UCSD-AML1 (cell line): ENCODE measurements around the gene PIGQ.

Source experiments
- DNase-seq: peaks from one replicate; lab custom pipeline; 2025; ENCODE audit not compliant: unreplicated experiment; lab: John Stamatoyannopoulos, UW

The PIGQ gene

DNA sequence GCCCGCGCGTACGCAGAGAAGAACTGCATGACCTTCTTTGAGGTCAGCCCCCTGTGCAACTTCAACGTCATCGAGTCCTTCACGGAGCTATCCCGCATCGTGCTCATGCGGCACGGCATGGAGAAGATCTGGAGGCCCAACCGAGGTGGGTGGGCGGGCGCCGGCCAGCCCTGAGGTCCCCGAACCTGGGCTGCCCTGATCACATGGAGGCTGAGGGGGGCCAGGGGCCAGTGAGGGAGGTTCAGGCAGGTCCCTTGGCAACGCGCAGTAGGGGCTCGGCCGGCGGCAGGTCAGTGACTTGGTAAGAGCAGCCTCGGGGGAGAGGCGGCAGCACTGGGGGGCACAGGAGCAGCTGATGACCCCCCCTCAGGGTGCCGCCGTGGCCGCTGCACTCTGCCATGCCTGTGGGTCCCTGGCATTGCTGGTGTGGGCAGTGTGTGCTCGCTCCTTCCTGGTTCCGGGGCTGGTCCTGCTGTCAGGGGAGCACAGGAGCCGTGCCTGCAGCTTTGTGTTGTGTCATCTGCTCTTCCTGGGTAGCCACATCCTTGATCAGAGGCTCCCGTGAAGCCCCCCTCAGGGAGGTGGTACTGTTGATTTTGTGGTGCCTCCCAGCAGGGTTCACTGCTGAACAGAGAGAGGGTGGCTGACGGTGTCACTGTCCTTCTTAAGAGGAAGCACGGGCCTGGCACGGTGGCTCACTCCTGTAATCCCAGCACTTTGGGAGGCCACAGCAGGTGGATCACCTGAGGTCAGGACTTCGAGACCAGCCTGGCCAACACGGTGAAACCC, 56.4 kb downstream of the PIGQ start:
- DNase-seq = no peak

DNA sequence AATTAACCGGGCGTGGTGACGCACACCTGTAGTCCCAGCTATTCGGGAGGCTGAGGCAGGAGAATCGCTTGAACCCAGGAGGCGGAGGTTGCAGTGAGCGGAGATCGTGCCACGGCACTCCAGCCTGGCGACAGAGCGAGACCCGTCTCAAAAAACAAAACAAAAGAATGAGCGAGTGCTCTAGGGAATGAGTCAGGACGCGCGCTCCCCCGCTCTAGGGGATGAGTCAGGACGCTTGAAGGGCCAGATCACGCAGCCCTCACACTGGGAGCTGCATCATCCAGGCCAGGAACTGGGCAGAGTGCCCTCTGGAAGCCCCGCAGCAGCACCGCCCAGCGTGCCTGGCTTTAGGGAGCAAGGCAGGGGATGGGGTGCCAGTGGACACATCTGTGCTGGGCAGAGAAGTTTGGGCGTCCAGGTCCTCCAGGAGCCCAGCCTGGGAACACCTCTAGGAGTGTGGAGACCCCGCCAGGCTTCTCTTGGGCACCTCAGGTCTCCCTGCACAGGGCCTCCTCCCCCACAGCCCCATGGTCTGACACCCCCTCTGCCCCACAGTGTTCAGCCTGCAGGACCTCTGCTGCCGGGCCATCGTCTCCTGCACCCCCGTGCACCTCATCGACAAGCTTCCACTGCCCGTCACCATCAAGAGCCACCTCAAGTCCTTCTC, 57.2 kb downstream of the PIGQ start:
- DNase-seq = no peak

DNA sequence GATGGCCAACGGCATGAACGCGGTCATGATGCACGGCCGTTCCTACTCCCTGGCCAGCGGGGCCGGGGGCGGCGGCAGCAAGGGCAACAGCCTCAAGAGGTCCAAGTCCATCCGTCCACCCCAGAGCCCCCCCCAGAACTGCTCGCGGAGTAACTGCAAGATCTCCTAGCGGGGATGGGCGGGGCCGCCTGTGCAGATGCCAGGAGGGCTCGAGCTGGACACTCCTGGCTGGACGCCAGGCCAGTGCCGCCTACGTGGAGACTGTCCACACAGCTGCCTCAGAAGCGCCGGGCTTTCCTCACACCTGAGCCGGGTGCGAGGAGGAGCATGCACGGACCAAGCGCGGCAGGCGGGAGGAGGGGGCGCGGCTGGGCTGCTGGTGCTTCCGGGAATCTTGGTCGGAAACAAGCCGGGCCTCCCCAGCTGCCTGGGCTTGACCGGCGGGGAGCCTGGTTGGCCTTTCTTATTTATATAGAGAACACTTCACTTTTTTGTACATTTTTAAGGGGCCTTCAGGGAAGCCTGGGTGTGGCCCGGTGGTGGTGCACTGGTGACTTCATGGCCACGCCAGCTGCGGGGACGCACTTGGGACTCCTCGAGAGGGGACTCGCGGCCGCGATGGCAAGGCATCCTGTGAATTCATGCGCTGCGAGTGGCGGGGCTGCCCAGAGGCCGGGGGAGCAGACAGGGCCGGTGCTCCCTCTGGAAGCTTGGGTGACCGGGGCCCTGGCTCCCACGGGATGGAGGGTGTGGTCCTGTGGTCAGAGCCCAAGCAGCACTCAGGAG, 57.9 kb downstream of the PIGQ start:
- no peak for DNase-seq

DNA sequence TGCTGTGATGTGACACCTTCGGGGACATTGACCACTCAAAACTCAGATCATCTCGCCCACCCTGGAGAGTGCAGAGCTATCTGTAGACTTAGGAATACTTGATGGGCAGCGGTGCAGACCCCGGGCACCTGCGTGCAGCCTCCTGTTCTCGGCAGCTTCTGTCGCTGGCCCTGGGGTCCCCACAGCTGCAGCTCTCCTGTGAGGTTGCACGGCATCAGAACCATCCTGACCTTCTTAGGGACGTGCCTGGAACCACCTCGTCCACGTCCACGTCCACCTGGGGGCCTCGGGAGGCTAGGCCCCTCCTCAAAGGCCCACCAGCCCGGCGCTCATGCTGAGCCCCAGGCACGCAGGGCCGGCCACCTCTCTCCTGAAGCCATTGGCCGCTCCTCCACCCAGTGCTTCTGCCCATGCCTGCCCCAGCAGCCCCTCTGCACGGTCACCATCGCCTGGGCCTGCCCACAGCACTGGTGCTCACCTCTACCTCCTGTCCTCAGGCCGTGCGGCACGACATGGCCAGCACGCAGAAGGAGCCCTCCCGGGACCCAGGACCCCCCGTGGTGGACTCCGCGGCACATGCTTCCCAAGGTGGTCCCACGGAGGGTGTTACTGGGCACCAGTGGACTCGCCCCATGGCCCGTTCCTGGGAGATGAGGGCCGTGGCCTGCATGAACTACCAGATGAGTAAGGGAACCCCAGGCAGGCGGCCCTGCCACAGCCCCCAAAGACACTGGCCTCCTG, 58.7 kb downstream of the PIGQ start:
- no peak for DNase-seq

DNA sequence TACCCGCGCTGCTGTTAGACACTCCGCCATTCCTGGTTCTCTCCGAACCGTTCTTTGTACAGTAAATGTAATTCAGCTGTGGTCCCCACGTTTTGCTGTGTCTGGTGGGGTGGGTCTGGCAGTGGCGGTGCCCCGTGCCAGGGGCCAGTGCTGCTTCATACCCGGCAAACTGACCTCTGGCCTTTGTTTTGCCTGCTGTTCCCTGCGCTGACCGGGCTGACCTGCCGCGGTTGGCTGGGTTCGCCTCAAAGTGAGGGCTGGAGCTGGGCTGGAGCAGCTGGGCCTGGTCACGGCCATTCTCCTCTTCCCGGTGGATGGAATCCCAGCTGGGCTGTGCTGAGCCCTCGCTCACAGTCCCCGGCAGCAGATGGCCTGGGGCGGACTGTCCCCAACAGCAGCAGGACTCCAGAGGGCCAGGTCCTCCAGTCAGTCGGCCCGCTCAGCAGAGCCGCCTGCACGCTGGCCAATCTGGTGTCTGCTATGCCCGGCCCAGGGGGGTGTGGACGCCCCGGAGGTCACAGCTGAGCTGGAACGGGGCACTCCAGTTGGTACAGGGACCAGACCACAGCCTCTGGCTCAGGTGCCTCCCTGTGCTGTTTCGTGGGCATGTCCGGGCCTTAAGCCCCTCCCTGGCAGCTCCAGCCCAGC, 59.5 kb downstream of the PIGQ start:
- no peak for DNase-seq

DNA sequence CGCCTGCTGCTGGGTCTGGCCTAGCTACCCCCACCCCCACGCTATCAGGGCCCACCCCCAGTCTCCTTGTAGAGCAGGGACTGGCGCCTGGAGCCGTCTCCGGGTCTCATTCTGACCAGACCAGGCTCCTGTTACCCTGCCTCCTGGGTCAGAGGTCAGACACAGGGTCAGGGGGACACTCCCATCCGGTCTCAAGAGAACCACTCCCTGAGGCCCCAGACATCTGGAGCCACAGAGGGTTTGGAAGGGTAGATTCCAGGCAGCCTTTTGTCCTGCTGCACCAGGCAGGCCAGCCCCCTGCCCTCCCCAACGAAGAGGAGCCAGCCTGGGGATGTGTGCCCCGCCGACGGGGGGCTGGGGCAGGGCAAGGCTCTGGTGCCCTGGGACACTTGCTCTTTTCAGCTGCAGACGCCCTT, 60.1 kb downstream of the PIGQ start:
- no peak for DNase-seq

DNA sequence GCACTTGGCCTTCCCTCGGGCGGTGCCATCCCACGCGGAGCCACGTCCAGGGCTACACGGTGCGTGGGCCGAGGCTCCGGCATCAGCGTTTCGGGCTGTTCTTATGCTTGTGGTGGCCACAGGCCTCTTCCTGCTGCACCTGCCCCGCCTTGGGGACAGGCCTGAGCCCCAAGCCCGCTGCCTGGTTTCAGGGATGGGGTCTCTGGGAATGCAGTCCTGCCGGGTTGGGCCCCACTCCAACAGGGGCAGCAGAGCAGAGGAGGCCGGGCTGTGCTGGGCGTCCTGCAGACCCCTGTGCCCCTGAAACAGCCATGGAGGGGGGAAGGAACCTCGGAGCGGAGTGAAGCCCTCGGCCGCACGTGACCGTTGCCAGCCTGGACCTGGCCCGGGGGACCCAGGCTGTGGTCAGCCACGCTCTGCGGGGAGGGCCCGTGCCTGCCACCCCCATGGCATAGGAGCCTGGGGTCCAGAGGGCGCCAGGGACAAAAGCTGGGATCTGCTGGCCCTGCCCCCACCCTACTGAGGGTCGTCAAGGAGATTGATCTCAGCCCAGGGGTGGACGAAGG, 60.6 kb downstream of the PIGQ start:
- DNase-seq = no peak

DNA sequence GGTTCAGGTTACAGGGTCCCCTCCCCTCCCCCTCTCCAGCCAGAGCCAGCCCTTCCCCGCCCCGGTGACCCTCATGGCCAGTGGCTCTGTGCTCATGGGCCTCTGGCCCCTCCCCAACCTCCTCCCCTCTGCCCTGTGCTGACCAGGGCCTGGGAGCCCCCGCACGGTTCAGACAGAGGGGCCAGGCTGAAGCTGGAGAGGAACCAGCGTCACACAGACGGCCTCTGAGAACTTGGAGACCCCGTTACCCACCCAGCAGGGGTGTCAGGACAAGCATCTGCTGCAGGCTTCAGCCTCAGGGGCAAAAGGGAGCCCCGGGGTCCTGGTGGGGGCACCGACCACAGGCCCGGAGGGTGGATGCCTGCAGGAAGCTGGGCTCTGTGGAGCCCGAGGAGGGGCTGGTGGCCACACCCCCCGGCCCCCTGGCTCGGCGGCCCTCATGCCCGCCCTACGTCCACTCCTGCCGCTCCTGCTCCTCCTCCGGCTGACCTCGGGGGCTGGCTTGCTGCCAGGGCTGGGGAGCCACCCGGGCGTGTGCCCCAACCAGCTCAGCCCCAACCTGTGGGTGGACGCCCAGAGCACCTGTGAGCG, 61.1 kb downstream of the PIGQ start, which contains the start of gene WFIKKN1:
WFIKKN1 (plus strand) TSS at position 171 of the 591 bp plus-strand sequence; CDS start at position 440, 269 bp downstream.
- no peak for DNase-seq

DNA sequence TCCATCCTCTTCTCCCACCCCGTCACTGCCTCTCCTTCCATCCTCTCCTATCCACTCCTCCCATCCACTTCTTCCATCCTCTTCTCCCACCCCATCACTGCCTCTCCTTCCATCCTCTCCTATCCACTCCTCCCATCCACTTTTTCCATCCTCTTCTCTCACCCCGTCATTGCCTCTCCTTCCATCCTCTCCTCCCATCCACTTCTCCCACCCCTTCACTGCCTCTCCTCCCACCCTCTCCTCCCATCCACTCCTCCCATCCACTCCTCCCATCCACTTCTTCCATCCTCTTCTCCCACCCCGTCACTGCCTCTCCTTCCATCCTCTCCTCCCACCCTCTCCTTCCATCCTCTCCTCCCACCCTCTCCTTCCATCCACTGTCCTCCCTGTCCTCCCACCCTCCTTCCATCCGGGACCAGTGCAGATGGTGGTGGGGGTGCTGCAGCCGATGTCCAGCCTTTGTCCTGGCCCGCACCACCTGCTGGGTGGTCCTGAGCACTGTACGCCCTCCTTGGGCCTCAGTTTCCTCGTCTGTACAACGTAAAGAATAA, 62.1 kb downstream of the PIGQ start:
- DNase-seq = no peak

DNA sequence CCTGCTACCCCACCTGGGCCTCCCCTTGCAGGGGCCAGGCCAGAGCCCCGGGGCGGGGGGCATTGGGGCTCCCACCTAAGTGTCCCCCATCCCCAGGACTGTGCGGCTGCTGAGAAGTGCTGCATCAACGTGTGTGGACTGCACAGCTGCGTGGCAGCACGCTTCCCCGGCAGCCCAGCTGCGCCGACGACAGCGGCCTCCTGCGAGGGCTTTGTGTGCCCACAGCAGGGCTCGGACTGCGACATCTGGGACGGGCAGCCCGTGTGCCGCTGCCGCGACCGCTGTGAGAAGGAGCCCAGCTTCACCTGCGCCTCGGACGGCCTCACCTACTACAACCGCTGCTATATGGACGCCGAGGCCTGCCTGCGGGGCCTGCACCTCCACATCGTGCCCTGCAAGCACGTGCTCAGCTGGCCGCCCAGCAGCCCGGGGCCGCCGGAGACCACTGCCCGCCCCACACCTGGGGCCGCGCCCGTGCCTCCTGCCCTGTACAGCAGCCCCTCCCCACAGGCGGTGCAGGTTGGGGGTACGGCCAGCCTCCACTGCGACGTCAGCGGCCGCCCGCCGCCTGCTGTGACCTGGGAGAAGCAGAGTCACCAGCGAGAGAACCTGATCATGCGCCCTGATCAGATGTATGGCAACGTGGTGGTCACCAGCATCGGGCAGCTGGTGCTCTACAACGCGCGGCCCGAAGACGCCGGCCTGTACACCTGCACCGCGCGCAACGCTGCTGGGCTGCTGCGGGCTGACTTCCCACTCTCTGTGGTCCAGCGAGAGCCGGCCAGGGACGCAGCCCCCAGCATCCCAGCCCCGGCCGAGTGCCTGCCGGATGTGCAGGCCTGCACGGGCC, 62.9 kb downstream of the PIGQ start:
- no peak for DNase-seq

DNA sequence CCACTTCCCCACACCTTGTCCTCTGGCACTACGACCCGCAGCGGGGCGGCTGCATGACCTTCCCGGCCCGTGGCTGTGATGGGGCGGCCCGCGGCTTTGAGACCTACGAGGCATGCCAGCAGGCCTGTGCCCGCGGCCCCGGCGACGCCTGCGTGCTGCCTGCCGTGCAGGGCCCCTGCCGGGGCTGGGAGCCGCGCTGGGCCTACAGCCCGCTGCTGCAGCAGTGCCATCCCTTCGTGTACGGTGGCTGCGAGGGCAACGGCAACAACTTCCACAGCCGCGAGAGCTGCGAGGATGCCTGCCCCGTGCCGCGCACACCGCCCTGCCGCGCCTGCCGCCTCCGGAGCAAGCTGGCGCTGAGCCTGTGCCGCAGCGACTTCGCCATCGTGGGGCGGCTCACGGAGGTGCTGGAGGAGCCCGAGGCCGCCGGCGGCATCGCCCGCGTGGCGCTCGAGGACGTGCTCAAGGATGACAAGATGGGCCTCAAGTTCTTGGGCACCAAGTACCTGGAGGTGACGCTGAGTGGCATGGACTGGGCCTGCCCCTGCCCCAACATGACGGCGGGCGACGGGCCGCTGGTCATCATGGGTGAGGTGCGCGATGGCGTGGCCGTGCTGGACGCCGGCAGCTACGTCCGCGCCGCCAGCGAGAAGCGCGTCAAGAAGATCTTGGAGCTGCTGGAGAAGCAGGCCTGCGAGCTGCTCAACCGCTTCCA, 63.7 kb downstream of the PIGQ start:
- DNase-seq = no peak
